Type B pancreatic cell (in vitro differentiated cells): ENCODE data around the gene CYFIP2. TPM values are rescaled to one million over a fixed set of nuclear protein-coding genes. Genes with fewer than 3 reads are reported as not detected.

Experiments used
- DNase-seq: peaks from one replicate; pipeline ENCODE4 v3.0.0; 2021; ENCODE audit warnings: mixed read lengths; ENCODE audit not compliant: unreplicated experiment; ENCODE audit errors: extremely low spot score
- H3K27ac Mint-ChIP-seq: 2 replicates; pipeline ENCODE4 v1.8.0; 2021; ENCODE audit warnings: mild to moderate bottlenecking, mixed read lengths
- H3K27me3 Mint-ChIP-seq: 2 replicates; pipeline ENCODE4 v1.8.0; 2021; ENCODE audit warnings: mixed read lengths
- H3K36me3 Mint-ChIP-seq: 2 replicates; pipeline ENCODE4 v1.8.0; 2021; ENCODE audit warnings: mixed read lengths
- H3K4me1 Mint-ChIP-seq: one replicate; pipeline ENCODE4 v1.8.0; 2021; ENCODE audit warnings: mixed read lengths; ENCODE audit not compliant: unreplicated experiment
- H3K4me3 Mint-ChIP-seq: 2 replicates; pipeline ENCODE4 v1.8.0; 2021; ENCODE audit warnings: mild to moderate bottlenecking, mixed read lengths
- H3K9me3 Mint-ChIP-seq: 2 replicates; pipeline ENCODE4 v1.8.0; 2021; ENCODE audit warnings: mixed read lengths
- total RNA-seq: library from RNA; stranded (reverse); gene quantifications from 2 replicates; pipeline ENCODE4 v1.2.1, GENCODE V29; 2021; ENCODE audit warnings: low replicate concordance
- TF ChIP-seq, protein P1 (sequence below): fragments of 200-600 bp; sonication (generic); conservative IDR thresholded peaks from 2 replicates; pipeline ENCODE4 v1.5.0; 2021; ENCODE audit warnings: antibody characterized with exemption, mild to moderate bottlenecking

The CYFIP2 gene
- total RNA-seq, 1 donor from 2014 or later, result 61.4 TPM

DNA sequence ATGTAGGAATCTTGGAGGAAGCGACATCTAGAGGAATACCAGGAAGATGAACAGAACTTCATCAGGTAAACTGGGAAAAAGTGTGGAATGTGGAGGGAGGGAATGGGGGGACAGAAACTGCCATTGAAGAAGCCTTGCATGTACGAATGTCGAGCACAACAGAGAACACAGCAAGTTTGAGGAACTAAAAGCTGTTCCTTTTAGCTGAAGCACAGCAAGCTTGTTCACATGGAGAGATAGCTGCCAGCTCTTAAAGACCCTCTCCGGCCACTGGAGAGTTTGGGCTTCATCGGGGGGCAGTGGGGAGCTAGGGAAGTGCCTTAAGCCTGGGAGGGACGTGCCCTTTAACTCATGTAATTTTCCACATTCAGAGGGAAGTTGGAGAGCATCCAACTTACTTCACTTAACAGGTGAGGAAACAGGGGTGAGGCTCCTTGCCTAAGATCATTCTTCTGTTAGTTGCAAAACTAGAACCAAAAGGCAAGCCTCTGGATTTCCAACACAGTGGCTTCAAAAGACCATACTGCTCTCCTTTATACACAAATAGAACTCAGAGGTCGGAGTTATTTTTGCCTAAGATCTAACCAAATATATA lies 2.3 kb upstream of the CYFIP2 start:
- Mint-ChIP-seq H3K27me3 (peaks cover 38% of the 10 kb centered on the region), H3K4me3 (peak overlapping the region; percentile 74), H3K27ac (no peak overlapping the region), H3K4me1 (peaks cover 8% of the 10 kb centered on the region), H3K36me3 (no peaks in the 10 kb centered on the region), H3K9me3 (no peaks in the 10 kb centered on the region)
- TF ChIP-seq, protein P1, sequence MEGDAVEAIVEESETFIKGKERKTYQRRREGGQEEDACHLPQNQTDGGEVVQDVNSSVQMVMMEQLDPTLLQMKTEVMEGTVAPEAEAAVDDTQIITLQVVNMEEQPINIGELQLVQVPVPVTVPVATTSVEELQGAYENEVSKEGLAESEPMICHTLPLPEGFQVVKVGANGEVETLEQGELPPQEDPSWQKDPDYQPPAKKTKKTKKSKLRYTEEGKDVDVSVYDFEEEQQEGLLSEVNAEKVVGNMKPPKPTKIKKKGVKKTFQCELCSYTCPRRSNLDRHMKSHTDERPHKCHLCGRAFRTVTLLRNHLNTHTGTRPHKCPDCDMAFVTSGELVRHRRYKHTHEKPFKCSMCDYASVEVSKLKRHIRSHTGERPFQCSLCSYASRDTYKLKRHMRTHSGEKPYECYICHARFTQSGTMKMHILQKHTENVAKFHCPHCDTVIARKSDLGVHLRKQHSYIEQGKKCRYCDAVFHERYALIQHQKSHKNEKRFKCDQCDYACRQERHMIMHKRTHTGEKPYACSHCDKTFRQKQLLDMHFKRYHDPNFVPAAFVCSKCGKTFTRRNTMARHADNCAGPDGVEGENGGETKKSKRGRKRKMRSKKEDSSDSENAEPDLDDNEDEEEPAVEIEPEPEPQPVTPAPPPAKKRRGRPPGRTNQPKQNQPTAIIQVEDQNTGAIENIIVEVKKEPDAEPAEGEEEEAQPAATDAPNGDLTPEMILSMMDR, result no peak
- no peak for DNase-seq

DNA sequence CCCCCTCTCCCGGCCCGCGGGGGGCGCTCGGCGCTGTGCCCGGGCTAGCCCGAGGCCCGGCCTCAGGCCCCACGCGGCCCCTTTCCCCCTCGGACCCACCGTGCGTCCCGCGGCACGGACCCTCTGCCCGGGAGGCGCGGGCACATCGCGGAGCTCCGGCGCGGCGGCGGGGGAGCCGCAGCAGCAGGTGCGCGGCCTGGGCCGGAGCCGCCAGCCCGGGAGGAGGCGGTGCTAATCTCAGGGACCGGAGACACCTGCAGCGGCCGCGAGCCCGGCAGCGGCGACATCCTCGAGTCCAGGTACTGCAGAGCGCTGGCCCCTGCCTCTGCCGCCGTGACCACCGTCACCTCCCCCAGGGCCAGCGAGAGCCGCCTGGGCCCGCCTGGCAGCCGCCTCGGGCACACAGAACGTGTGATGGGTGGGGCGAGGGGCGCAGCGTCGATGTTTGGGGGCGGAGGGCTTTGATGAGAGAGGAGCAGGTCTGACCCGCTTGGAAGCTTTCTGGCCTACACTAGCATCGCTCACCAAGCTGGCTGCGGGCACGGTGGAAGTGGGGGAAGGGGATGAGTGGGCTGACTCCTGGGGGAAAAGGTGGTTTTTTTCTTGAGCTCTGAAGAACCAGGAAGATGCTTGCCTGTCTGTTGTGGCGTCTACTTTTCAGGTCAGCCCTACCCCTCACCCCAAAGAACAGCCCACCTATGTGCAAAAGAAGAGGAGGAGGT lies 524 bp downstream of the CYFIP2 start:
- Mint-ChIP-seq H3K4me1 (peaks cover 24% of the 10 kb centered on the region), H3K27me3 (peaks cover 25% of the 10 kb centered on the region), H3K27ac (no peak overlapping the region), H3K36me3 (peaks cover 3% of the 10 kb centered on the region), H3K4me3 (peak overlapping the region; percentile 86), H3K9me3 (peaks cover 4% of the 10 kb centered on the region)
- no peak for DNase-seq
- TF ChIP-seq, protein P1, result no peak

DNA sequence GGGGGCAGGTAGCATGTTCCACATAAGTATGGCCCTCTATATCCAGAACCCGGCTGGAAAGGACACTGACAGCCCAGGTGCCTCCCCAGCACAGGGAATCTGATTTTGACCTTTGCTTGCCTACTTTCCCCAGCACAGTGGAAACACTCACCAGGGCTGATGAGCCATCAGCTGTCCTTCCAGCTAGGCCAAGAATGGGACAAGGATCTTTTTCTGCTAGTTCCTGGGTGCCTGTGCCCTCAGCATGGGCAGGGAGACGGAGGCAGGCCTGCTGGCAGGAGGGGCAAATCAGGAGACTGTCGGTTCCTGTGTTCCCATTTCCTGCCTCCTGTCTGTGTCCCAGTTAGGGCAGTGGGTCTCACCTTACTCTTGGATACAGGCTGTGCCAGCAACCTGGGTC lies 1.1 kb downstream of the CYFIP2 start:
- Mint-ChIP-seq H3K9me3 (peaks cover 4% of the 10 kb centered on the region), H3K36me3 (peaks cover 3% of the 10 kb centered on the region), H3K27ac (no peak overlapping the region), H3K4me3 (peak overlapping the region; percentile 86), H3K4me1 (peaks cover 24% of the 10 kb centered on the region), H3K27me3 (peaks cover 24% of the 10 kb centered on the region)
- TF ChIP-seq, protein P1, result no peak
- DNase-seq, result no peak

DNA sequence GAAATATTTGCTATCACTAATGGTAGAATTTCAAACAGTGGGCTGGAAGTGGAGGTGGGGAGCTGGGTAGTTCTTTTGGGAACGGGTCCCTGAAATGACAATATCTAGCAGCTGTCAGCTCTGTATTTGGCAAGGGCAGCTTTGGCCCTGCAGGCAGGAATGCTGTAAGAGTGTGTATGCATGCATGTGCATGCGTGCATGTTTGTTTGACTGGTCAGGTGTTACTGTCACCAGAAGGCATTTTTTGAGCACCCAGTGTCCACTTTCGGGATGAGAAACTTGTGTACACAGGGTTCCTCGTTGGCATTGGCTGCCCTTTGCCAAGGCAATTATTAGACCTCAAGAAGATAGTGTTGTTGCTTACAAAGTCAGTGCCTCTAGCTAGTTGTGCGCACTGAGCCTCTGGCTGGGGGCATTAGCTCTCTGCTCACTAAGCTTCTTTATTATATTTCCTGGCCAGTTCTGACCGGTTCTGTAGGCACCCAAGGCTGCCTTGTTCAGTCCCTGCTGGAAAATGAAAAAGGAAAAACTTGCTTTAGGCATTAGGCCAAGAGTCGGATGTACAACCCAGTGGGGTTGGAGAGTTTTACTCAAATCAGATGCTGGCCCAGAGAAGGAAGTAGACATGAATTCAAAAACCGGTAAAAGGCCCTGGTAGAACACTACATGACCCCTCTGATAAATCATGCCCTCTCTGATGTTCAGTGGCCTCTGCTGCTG lies 2.0 kb downstream of the CYFIP2 start:
- TF ChIP-seq, protein P1, result peak; percentile 26
- Mint-ChIP-seq H3K9me3 (peaks cover 4% of the 10 kb centered on the region), H3K36me3 (peaks cover 3% of the 10 kb centered on the region), H3K4me3 (peak overlapping the region; percentile 86), H3K4me1 (peaks cover 24% of the 10 kb centered on the region), H3K27me3 (peaks cover 24% of the 10 kb centered on the region), H3K27ac (no peak overlapping the region)
- DNase-seq, result no peak

DNA sequence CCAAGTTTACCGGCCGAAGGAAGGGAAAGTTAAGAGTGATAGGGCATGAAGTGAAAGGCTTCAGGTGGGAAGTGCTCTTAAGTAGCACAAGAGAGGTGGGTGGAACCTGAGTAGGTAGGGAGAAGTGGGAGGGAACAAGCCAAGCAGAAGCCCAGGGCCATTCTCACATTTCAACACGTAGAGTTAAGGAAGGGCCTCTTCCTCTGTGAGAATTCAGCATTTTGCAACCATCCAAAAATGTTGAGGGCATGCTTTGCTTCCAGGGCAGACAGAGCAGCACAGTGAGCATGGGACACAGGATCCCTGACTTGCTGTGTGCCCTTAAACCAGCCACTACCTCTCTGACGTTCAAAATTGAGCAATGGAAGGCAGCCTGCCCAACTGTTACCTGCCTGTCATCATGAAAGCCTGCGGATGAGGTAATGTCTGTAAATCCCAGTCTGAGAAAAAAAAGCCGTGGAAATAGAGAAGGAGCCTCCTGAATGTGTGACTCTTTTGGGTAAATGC lies 3.3 kb downstream of the CYFIP2 start:
- TF ChIP-seq, protein P1, result no peak
- peaks cover 24% of the 10 kb centered on the region for H3K4me1 Mint-ChIP-seq
- H3K36me3 Mint-ChIP-seq, result peaks cover 3% of the 10 kb centered on the region
- peaks cover 12% of the 10 kb centered on the region for H3K27me3 Mint-ChIP-seq
- peak overlapping the region; percentile 48 for H3K27ac Mint-ChIP-seq
- peak overlapping the region; percentile 55 for H3K4me3 Mint-ChIP-seq
- DNase-seq, result no peak
- peaks cover 4% of the 10 kb centered on the region for H3K9me3 Mint-ChIP-seq
